Measurements from ENCODE around the gene AGAP1.

DNA sequence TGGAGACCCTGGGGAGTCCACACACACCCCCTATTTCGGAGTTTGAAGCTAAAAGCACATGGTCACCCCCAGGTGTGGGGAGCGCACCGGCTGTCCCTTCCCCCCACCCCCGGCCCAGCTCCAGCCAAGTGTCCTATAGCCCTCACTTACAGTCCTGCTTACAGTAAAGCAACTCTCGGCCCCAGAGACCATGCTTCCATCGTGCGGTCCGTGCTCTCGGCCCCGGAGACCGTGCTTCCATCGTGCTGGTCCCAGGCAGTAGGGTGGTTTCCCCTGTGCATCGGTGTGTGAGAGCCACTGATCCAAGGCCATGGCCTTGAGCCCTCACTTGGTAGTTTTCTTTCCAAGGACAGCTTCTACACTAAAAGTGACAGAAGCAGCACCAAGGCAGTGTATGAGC lies 625.6 kb downstream of the AGAP1 start:
- TF ChIP-seq CTCF (conservative IDR thresholded peaks at IDR 0.05; ENCODE audit: low read length) (no peak), EZH2phosphoT487 (IDR thresholded peaks at IDR 0.05; ENCODE audit: borderline replicate concordance, low read depth, low read length) (no peak)

All from OCI-LY7 (cell line).